Measurements from ENCODE around the gene ARL6IP5.

ARL6IP5 gene, protein sequence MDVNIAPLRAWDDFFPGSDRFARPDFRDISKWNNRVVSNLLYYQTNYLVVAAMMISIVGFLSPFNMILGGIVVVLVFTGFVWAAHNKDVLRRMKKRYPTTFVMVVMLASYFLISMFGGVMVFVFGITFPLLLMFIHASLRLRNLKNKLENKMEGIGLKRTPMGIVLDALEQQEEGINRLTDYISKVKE

GRCh38 chr3:69084326-69085167, at the start of gene ARL6IP5:
TSS of gene ARL6IP5 (plus strand) at chr3:69084937. CDS start at chr3:69085048, 111 bp downstream.
- DNase-seq, result peak; percentile 97

GRCh38 chr3:69044608-69045007, 40.1 kb upstream of the ARL6IP5 start:
- no peak for DNase-seq

DNA sequence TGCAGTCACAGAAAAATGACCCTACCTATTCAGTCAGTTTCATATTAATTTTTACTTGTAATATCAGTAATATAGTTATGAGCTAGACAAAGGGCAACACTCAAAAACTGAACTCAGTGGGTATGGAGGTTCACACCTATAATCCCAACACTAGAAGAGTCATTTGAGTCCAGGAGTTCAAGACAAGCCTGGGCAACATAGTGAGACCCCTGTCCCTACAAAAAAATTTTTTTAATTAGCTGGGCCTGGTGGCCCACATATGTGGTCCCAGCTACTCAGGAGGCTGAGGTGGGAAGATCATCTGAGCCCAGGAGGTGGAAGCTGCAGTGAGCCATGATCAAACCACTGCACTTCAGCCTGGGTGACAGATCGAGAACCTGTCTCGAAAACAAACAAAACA, 35.7 kb upstream of the ARL6IP5 start:
- no peak for DNase-seq

DNA sequence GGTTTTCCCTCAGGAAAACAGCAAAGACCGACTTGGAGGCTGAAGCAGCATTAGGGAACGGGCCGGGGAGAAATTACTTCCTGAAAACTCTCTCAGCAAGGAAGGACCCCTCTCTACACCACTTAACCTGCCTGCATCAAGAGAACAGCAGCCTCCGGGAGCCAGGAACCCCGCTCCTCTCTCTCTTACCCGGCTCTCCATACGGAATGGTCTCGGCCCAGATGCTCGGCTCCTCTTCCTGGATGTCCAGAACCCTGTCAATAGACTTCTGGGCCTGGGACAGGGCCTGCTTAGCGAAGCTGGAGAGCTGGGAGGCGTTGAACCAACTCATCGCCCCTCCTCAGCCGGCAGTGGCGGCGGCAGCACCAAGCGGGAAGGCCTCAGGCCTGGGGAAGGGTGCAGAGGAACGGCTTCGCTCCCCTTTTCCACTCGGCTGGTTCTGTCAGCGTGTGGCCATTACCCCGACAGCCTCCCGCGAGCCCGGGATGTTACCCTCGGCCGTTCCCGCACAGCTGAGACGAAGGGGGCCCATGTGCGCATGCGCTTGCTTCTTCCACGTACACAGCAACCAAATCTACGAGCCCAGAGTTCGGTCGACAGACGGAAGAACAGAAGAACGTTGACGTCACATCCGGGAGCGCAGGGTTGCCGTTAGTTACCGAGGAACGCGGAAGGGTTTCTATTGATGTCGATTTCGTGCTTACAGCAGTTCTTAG, 32.8 kb upstream of the ARL6IP5 start, which contains the start of gene TMF1:
Gene TMF1 (minus strand): TSS at position 578 of the 716 bp plus-strand sequence. CDS start 247 bp downstream, at position 331.
- peak; percentile 98 for DNase-seq

GRCh38 chr3:69052472-69052898, 32.3 kb upstream of the ARL6IP5 start:
- DNase-seq, result no peak

- peak; percentile 54 for DNase-seq
Measured at GRCh38 chr3:69058180-69058946, 26.4 kb upstream of the ARL6IP5 start.

DNA sequence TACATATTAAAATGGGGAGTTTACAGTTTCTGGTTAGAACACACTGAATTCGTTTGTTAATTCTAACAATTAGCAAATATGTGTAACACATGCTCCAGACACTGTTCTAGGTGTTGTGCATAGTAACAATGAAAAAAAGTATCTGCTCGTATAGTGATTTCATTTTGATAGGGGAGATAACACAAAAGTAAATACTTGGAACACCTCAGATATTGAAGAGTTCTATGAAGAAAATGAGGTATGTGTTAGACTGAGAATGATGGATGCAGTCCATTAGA, 25.9 kb upstream of the ARL6IP5 start:
- no peak for DNase-seq

DNA sequence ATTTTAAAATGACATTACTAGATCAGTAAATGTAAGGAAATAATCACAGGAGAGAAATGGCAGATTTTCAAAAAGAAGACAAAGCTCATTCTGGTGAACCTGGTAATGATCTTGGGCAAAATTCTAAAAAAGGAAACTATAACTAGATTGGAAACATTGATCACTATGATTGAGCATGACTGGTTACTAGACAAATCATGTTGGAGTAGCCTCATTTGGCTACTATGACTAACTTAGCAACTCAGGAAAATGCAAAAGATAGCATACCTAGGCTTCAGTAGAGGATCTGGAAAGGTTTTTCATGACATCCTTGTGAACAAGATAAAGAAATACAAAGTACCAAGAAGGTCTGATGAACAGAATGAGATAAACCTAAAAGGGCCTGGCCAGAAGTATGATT, 25.0 kb upstream of the ARL6IP5 start:
- DNase-seq, result peak; percentile 37

DNA sequence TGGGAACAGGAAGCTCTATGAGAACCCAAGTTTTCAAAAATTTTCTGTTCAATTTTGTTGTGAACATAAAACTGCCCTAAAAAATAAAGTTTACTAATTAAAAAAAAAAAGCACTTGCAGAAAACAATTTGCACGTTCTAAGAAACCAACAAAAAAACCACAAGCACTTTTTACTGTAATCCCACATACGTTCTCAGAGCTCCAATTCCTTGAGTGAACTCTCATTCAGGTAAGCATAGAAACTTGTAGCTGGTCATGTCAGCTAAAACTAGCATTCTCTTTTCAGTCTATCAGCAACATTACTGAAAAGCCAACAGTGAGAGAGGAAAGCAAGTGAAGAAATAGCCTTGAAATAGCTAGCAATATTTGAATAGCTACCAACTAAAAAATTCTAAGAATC, 21.1 kb upstream of the ARL6IP5 start:
- no peak for DNase-seq

DNA sequence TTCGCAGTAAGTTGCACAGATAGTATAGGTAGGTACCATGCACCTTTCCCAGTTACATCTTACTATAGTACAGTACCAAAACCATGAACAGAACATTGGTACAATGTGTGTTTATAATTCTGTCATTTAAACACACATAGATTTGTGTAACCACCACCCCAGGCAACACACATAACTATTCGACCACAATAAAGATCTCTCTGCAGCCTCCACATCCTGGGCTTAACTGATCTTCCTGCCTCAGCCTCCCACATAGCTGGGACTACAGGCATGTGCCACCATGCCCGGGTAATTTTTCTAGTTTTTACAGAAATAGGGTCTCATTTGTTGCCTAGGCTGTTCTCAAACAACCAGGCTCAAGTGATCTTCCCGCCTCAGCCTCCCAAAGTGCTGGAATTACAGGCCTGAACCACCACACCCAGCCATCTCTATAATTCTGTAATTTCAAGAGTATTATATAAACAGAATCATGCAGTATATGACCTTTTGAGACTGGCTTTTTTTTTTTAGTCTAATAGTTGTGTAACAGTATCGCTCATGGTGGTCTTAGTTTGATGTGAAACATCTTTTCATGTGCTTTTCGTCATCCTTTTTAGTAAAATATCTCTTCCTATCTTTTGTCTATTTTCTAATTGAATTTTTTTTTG, 19.3 kb upstream of the ARL6IP5 start:
- peak; percentile 62 for DNase-seq

DNA sequence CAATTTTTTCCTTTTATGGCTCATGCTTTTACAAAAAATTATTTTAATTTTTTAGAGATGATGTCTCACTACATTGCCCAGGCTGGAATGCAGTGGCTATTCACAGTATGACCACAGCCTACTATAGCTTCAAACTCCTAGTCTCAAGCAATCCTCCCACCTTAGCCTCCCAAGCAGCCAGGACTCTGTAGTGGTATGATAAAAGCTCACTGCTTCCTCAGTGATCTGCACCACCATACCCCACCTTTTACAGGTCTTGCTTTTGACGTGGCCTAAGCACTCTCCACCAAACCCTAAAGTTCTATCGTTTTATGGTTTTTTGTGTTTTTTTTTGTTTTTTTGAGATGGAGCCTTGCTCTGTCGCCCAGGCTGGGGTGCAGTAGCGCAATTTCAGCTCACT, 18.6 kb upstream of the ARL6IP5 start:
- DNase-seq, result no peak

GRCh38 chr3:69072928-69073327, 11.8 kb upstream of the ARL6IP5 start:
- no peak for DNase-seq

GRCh38 chr3:69079269-69080159, 5.2 kb upstream of the ARL6IP5 start:
- no peak for DNase-seq

DNA sequence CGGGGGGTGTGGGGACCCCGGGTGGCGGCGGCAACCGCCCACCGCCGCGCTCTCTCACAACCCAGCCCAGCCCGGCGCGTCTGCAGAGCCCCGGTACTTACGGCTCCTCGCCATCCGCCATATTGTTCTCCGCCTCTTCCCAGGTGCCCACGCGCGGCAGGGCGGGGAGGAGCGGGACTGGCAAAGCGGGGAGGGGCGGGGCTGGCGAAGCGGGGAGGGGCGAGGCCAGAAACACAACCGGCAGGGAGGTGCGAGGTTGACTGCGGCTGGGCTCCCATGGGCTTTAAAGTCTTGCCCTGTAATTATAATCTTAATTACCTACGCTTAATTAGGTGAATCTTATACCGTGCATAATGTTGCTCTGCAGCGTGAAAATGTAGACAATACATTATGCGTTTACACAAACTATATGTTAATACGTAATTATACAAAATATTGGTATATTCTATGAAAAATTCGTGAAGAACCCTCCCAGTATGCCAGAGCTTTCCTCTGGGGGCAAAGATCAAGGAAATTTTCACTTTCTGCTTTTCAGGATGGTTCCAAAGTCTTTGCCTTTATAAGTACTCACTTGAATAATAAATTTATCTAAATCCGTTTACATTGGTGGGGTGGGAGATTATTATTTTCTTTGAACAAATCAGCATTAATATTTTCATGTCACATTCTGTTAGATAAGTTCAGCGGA, 4.4 kb upstream of the ARL6IP5 start, which contains the start of gene UBA3:
Gene UBA3 (minus strand): TSS at position 133 of the 688 bp plus-strand sequence. CDS start 12 bp downstream, at position 121.
- peak; percentile 95 for DNase-seq

DNA sequence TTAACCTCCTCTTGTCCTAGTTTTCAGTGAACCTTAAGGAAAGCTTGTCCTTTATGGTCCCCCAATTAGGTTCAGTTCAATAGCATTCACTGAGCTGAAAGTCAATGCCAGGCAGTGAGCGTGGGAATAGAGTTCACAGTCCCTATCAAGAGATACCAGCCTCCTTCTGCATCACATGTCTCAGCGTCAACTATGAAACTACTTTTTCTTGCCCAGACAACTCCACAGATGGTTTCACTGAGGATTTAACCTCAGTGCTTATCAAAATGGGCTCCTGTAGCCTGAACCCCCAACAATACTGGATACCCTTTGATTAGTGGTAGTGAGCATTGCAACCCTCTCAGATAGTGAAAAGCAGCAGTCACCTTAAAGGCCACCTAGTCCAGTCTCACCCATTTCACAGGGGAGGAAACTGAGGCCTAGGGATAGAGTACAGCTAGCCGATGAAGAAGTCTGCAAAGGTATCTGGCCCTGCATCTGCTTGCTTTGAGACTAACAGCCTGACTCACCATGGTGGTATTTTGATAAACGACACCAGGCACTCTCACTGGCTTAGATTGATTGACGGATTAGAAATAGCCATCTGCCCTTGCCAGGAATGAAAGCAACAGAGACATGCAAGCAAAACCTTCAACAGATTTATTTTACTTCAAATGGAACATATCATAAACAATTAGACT, 3.0 kb upstream of the ARL6IP5 start:
- DNase-seq, result peak; percentile 62

- DNase-seq, result no peak
Measured at GRCh38 chr3:69082361-69082760, 2.4 kb upstream of the ARL6IP5 start.

DNA sequence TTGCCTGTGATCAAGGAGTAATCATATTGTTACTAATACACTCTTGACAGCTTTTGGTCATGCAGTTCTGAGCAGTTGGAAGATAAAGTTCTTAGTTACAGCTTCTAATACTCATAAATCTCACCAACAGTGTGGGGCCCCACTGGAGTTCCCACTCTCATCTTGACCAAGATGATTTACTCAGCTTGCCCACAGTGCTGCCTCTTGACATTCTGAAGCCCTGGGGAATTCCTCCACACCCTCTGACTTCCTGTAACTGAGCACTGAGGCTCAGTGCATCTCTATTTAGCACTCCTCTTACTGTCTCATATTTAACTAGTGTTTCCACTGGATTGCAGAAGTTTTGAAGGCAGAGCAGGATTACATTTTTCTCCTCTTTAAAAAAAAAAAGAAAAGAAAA, 1.9 kb upstream of the ARL6IP5 start:
- peak; percentile 94 for DNase-seq

- DNase-seq, result no peak
Measured at GRCh38 chr3:69085168-69085832, 563 bp downstream of the ARL6IP5 start.
